Suprapubic skin (tissue), 4 donors: ENCODE data around the gene NSD1. TPM values are rescaled to one million over a fixed set of nuclear protein-coding genes. Genes with fewer than 3 reads are reported as not detected.

Experiments used
- total RNA-seq, 4 donors: library from RNA; depleted of rRNA; stranded (reverse); fragments of >200 nt; gene quantifications; one replicate each; pipeline ENCODE4 v1.1.0, GENCODE V29; 2016

NSD1 gene
- total RNA-seq, 4 donors from 2014 or later, result 36.0 to 67.9 (median 51.3) TPM

Other genes starting within 250 kb of the NSD1 start
- 1 to 10 TPM in 1 of 4 donors, under 1 TPM in 3; 0.16 to 1.0 (median 0.83) TPM for gene HK3, start 234.4 kb upstream of the NSD1 start, total RNA-seq
- gene UIMC1, start 127.0 kb upstream of the NSD1 start, total RNA-seq, result 10 to 100 TPM; 19.2 to 37.3 (median 23.2) TPM
- gene ZNF346, start 111.1 kb upstream of the NSD1 start, total RNA-seq, result 10 to 100 TPM; 13.9 to 29.0 (median 15.8) TPM
- gene FGFR4, start 46.9 kb upstream of the NSD1 start, total RNA-seq, result 10 to 100 TPM in 1 of 4 donors, 1 to 10 TPM in 3; 1.8 to 12.2 (median 5.4) TPM
- gene RAB24, start 169.9 kb downstream of the NSD1 start, total RNA-seq, result 10 to 100 TPM; 36.7 to 70.1 (median 43.3) TPM
- gene PRELID1, start 170.0 kb downstream of the NSD1 start, total RNA-seq, result 10 to 100 TPM; 54.2 to 90.1 (median 62.1) TPM
- gene MXD3, start 178.1 kb downstream of the NSD1 start, total RNA-seq, result 10 to 100 TPM in 3 of 4 donors, 1 to 10 TPM in 1; 8.7 to 30.3 (median 11.7) TPM
- 100 to 1,000 TPM; 119 to 191 (median 160) TPM for gene LMAN2, start 217.9 kb downstream of the NSD1 start, total RNA-seq
- 10 to 100 TPM; 38.5 to 85.9 (median 68.8) TPM for gene RGS14, start 224.2 kb downstream of the NSD1 start, total RNA-seq